Activated CD8-positive, alpha-beta memory T cell treated with anti-CD3 and anti-CD28 coated beads, Interleukin-2, amount 50 U/mL, for 1 hour (primary cell): ENCODE measurements around the gene RHEB.

Source experiments
- DNase-seq: peaks from one replicate; pipeline ENCODE4 v3.0.0-alpha.2; 2020; ENCODE audit errors: extremely low read depth

The RHEB gene

DNA sequence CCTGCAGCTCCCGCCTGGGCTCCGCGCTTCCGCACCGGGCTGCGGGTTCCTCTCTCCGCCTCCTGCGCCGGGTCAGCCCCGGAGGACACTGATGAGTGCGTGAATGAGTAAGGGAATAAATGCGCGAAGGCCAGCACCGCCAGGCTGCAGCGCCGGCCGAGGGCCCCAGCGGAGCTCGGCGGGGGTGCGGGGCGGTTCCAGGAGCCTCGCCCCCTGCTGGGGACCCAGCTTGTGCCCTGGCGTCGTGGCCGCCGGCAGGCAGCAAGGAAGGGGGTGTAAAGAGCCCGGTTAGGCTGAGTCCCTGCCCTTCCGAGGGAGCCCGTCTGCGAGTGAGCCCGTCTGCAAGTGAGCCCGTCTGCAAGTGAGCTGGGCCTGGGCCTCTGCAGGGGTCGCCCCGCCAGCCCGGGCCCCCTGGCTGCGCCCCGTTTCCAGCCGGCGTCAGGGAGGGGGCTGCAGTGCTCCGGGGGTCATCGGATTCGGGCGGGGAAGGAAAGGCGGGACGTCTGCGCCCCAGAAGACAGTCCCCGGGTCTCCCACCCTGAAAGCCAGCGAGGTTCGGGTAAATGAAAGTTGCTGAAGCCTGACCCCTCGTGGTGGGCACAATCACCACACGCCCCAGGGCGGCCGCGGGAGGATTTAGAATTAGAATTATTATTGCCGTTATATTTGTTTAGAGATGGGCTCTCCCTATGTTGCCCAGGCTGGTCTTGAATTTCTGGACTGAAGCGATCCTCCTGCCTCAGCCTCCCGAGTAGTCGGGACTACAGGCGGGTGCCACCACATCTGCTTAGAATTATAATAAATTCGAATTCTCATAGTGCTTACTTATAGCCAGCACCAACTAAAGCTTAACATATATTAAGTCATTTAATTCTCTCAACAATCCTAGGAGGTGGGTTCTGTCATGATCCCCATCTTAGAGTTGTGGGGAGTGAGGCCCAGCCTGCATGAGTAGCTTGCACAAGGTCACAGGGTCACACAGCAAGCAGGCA lies 71.1 kb downstream of the RHEB start:
- peak; percentile 53 for DNase-seq

DNA sequence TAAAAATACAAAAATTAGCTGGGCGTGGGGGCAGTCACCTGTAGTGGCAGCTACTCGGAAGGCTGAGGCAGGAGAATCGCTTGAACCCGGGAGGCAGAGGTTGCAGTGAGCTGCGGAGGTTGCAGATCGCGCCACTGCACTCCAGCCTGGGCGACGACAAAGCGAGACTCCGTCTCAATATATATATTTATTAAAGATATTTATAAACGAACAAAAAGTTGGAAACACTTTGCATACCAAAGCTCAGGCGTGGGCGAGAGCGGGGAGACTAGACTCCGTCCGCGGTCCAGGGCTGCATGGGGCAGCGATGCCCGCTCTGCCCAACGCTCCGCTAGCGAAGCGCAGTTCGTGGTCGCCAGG lies 71.8 kb downstream of the RHEB start:
- no peak for DNase-seq

DNA sequence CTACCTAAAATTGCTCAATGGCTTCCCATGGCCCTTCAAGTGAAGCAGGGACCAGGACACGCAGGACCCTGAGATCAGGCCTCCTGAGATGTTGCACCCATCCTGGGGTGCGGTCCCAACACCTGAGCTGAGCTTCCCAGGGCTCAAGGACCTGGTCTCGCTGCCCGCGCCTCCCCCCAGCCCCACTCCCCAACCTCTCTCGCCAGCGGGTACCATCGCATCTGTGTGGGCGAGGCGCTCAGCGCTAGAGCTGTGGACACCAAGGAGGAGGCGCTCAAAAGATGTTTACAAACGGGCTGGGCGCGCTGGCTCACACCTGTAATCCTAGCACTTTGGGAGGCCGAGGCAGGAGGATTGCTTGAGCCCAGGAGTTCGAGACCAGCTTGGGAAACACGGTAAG lies 72.4 kb downstream of the RHEB start:
- no peak for DNase-seq

DNA sequence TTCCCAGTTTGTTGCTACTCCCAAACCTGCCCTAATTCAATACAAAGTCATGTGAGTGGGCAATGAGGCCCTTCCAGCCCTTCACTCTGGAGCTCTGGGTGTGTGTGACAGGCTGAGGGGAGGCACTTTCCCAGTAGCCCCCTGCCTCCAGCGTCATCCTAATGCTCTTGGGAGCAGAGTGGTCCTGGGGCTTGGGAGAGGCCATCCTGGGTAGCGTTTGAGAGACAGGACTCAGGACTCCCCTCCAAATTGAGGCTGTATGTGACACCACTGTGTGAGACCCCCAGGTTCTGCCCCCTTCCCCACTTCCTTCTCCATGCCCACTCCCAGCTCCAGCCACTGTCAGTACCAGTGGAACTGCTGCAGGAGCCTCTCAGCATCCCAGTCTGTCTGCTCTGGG lies 73.3 kb downstream of the RHEB start:
- no peak for DNase-seq

DNA sequence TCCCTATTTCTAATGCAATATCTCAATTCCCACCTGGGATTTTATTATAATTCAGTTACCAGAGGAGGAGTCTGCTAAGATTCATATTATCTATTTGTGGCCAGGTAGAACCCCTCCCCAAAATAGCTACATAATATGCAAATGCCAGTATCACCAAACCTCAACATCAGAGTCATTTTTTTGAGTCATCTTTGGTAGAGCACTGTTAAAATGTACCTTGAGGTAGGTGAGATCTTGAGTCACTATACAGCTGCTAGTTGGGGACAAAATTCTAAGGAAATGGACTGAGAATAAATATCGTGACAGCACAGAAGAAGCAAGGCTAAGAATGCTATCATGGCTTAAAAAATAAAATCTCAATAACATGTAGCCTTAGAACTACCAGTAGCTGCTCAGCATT lies 75.1 kb downstream of the RHEB start:
- no peak for DNase-seq

DNA sequence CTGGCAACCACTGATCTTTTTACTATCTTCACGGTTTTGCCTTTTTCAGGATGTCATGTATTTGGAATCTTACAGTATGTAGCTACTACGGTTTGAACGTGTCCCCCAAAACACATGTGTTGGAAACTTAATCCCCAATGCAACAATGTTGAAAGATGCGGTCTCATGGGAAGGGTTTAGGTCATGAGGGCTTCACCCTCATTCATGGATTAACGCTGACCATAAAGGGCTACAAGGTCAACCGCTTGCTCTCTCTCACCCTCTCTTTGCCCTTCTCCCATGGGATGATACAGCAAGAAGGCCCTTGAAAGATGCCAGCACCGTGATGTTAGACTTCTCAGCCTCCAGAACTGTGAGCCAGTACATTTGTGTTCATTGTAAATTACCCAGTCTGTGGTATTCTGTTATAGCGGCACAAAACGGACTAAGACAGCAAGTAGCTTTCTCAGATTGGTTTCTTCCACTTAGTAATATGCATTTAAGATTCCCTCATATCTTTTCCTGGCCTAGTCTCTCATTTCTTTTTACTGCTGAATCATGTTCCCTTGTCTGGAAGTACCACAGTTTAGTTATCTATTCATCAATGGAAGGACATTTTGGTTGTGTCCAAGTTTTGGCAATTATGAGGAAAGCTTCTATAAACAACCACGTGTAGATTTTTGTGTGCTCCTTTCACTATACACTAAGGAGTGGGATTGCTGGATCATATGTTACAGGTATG lies 76.8 kb downstream of the RHEB start:
- DNase-seq = no peak

DNA sequence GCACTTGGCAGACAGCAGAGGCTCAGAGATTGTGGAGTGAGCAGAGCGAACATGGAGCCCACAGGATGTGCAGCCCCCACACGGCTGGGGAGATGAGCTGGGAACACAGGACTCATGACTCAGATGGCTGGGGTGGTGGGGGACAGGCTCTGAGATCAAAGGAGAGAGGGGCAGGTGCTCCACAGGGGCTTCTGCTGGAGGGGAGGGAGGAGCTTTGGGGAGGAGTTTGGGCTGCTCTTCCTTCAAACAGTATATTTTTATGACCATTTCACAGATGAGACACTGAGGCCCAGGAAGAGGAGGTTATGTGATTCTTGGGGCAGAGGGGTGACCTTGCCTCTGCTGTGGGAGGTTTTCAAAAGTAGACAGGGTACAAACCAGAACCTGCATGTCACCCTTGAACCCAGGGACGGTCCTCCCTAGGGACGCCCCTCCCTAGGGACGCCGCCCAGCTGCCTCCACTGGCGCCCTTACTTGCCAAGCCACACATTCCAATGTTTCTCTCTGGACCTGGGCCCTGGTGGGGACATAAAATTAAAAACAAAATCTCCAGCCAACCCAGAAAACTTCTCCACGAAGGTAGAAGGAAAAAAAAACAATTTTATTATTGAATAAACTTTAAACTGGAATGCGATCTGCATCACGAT lies 78.8 kb downstream of the RHEB start:
- peak; percentile 9 for DNase-seq

GRCh38 chr7:151439855-151440798 lies 79.6 kb downstream of the RHEB start, which contains the start of gene CRYGN:
CRYGN (minus strand) TSS chr7:151440141; CDS start chr7:151439917, 224 bp downstream.
- no peak for DNase-seq

DNA sequence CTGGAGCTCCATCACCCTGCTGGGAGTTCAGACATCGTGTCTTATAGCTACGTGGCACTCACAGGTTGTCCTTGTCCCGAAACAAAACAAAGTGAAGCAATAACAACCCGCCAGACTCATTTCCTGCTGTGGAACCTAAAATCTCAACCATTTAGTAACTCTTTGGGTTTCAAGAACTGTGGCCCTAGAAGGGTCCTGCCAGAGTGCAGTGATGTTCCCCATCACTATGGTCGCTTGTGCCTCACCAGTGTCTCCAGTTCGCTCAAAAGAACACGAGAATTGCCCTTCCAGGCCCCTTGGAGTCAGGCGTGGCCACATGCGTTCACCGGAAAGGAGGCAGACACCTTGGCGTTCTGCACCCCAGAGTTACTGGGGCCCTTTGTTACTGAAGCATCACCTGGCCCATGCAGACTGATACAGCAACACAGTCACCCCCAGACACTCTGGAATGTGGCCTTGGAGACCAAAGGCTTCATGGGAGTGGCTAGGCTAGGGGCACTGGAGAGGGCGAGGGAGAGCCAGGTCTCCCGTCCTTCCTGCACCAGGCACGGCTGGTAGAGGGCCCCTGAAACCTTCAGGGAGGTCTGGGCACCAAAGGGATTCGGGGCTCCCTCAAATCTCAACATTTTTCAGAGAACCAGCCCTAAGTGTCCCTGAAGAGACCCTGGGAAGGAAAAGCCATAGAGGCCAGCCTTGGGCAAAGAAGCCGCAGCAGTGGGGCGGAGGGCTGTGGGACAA lies 80.7 kb downstream of the RHEB start:
- DNase-seq = no peak

DNA sequence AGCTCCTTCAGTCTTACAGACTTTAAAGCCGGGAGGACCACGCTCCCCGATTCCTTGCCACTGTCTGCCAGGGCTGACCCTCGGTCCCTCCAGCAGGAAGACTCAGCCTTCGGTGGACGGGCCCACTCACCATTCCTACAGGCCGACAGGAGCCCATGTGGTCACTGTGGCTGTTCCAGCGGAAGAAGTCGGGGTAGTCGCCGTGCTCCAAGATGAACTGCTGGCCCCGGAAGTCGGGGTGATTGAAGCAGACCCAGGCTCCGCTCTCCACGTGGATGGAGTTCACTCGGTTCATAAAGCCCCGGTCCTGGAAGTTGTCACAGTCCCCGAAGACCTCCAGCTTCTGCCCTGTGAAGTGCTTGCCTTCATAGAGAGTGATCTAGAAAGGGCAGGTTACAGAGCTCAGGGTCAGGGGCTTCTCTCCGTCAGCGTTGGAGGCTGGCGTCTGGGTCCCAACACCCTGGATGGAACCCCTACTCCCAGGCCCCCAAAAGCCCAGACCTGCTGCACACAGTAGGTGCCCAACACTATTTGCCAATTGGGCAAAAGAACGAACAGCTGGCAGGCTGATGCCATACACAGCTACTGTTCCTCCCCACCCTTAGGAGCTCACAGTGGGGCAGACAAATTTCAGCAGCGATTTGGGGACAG lies 81.7 kb downstream of the RHEB start:
- DNase-seq = no peak

- no peak for DNase-seq
These were observed 82.5 kb downstream of the RHEB start for GRCh38 chr7:151437159-151437553.

DNA sequence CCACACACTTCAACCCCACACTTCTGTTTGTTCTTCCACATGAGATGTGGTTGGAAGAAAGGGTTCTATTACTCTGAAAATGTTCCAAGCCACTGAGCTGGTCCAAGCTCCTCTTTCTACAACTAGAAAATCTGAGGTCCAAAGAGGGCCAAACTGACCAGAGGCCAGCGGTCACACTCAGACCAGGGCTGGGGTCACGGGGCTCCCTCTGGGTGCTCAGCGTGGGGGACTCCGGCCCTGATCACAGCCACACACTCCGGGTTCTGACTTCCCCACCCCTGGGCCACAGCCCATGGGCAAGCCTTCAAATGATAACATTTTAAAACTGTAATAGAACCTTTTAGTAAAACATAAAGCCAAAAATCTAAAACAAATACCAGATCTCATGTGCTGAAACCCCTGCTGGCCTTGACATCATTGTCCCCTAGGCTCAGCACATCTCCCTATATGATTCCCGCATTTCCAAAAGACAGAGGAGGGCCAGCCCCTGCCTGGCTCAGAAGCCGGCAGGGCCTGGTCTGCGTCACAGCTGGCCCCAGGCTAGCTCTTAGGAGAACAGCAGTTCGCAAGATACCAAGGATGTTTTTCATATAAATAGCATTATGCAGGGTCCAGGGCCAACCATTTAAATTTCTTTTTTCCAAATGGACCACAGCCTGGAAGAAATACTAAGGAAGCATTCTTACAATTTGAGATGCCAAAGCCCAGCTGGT lies 83.1 kb downstream of the RHEB start:
- DNase-seq = no peak

- DNase-seq = no peak
These were observed 83.7 kb downstream of the RHEB start for GRCh38 chr7:151435971-151436370.

- no peak for DNase-seq
These were observed 84.4 kb downstream of the RHEB start for GRCh38 chr7:151435103-151435916.

- DNase-seq = no peak
These were observed 85.1 kb downstream of the RHEB start for GRCh38 chr7:151434549-151434948.

GRCh38 chr7:151433721-151434400 lies 85.8 kb downstream of the RHEB start:
- no peak for DNase-seq

- no peak for DNase-seq
These were observed 86.8 kb downstream of the RHEB start for GRCh38 chr7:151432658-151433521.
